Activated CD4-positive, alpha-beta T cell treated with anti-CD3 and anti-CD28 coated beads, Interleukin-10, Interleukin-2, amounts not matched to agents 100 ng/mL and 50 ng/mL, durations not matched to agents 16 hours and 8 hours (primary cell): ENCODE results near the gene FBXL20.

Experiments
- DNase-seq: peaks from one replicate; pipeline ENCODE4 v3.0.0-alpha.2; 2020

Gene FBXL20

GRCh38 chr17:39244600-39245570 is 156.5 kb downstream of the FBXL20 start:
- peak; percentile 85 for DNase-seq

DNA sequence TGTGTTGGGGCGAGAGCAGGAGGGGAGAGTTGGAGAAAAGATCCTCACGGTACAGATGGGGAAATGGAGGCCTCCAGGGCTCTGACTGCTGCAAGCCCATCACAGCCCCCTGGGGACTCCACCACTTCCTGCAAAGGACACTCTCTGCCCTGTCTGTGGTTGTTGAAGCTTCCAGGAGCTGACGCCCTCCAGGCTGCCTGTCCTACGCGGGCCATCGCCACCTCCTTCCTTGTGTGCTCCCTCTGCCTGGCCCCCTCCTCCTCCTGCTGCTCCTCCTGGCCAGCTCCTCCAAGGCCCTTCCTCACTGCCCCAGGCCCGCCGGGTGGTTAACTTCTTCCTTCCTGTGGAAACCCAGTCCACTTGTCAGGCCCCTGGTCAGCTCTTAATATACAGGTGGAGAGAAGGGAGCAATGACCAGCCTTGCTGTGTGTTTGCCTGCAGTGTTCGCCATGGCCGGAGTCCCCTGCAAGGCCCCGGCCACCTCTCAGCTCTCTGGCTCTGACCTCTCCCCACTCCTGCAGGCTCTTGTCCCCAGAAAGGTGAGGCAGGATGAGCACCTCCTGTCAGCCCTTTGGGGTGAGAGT is 157.3 kb downstream of the FBXL20 start:
- no peak for DNase-seq

DNA sequence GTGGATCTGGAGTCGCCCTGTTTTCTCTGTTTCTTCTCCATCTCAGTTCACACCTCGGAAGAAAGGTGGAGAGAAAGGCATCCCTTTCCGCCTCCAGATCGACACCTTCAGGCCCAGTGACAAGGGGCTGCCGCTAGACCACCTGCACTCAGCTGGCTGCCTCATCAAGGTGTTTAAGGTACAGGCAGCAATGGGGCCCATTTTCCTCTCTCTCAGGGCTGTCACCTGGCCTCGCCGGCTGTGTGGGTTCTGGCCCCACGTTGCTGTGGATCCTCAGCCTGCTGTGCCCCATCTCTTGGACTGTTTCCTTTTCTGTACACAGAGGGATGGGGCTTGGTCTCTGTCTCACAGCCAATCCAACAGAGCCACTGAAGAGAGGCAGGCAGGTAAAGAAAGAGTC is 158.3 kb downstream of the FBXL20 start:
- DNase-seq, result no peak

DNA sequence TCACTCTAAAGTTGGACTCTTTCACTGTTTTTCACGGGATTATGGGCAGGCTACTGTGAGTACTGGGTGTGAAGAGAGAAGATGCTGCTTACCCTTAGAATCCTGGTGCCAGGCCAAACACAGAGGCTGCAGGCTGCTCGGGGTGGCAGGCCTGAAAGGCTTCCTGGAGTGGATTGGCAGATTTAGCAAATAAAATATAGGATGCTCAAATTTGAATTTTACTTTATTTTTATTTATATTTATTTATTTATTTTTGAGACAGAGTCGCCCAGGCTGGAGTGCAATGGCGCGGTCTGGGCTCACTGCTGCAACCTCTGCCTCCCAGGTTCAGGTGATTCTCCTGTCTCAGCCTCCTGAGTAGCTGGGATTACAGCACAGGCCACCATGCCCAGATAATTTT is 160.8 kb downstream of the FBXL20 start:
- no peak for DNase-seq

DNA sequence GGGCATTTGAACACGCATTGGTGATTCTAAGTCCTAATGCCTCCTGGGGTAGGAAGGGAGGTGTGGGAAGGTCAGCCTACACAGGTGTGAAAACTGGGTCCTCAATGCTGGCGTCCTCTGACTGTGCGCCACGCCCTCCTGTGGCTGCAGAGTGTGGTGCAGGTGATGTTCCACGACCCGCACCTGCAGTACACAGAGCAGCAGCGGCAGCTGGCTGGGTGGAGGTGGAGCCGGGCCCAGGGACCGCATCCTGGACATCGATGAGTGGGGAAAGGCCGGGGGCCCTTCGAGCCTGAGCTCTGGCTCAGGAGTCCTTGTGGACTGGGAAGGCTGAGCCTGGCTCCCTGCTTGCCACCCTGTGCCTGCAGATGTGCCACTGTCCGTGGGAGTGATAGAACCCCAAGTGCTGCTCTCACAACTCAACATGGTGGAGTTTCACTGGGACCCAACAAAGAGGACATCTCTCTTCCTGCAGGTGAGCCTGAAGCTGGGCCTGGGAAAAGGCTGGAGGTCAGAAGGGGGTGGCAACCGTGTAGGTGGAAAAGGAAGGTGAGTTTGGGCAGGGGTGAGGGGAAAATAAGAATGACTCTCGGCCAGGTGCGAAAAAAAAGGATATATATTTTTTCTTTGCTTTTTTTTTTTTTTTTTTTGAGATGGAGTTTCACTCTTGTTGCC is 161.6 kb downstream of the FBXL20 start:
- peak; percentile 69 for DNase-seq

DNA sequence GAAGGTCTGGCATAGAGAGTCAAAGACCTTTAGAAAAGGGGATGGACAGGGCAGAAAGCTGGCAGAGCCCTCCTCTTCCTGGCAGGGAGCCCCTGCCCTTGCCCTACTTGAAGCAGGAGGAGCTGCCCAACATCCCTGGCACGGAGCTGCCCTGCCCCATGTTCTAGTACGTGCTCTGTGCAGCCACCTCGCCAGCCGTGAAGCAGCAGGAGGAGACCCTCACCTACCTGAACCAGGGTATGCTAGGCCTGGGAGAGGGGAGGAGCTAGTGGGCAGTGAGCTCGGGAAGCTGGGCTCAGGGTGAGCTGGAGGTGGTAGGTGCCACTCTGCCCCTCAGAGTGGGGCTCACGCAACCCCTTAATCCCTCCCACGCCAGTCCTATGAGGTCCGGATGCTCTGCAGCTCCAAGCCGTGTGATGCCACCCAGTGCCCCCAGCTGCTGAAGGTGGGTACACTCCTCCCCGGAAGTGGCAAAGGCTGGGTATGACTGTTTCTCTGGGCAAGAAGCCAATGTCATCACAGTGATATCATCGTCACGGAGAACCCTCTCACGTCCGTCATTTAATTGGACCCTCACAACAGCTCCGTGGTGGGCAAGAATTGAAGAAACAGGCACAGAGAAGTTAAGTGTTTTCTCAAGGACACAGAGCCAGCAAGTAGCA is 163.0 kb downstream of the FBXL20 start:
- peak; percentile 89 for DNase-seq

DNA sequence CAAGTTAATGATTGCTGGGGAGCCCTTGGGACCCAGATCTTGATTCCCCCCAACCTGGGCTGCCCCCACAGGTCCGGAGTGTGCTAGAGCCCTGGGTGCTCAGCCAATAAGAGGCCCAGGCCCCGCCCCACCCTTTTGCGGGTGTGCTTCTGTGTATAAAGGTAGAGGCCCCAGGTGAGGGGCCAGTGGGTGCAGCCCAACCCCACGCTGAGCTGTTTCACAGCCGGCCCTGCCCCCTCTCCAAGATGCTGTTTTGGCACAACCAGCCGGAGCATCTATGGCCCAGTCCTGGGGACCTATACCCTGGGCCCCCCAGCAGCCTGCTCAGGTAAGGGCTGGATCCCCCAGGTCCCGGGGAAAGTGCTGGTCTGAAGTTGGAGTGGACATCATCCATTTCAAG is 163.8 kb downstream of the FBXL20 start:
- no peak for DNase-seq

DNA sequence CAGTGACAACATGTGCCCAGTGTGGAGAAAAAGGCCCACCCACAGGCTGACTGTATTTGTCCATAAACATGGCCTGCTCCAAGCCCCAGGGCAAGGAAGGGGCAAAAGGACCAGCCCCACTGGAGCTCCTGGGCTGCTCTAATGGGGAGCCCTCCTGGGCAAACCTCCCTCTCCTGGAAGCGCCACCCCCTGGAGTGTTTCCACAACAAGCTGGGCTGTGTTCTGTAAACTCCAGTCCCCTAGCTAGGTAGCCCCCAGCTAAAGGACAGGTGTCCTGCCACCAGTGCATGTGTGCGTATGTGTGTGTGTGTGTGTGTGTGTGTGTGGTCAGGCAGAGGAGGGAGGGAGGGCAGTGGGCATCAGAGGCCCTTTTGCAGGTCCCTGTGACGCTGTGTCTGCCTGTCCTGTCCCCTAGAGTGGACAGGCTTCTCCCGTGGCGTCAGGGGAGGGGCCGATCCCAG is 164.4 kb downstream of the FBXL20 start:
- no peak for DNase-seq

- DNase-seq, result no peak
Measured at GRCh38 chr17:39236450-39236927, 164.9 kb downstream of the FBXL20 start.

- peak; percentile 70 for DNase-seq
Measured at GRCh38 chr17:39235555-39236449, 165.6 kb downstream of the FBXL20 start.

DNA sequence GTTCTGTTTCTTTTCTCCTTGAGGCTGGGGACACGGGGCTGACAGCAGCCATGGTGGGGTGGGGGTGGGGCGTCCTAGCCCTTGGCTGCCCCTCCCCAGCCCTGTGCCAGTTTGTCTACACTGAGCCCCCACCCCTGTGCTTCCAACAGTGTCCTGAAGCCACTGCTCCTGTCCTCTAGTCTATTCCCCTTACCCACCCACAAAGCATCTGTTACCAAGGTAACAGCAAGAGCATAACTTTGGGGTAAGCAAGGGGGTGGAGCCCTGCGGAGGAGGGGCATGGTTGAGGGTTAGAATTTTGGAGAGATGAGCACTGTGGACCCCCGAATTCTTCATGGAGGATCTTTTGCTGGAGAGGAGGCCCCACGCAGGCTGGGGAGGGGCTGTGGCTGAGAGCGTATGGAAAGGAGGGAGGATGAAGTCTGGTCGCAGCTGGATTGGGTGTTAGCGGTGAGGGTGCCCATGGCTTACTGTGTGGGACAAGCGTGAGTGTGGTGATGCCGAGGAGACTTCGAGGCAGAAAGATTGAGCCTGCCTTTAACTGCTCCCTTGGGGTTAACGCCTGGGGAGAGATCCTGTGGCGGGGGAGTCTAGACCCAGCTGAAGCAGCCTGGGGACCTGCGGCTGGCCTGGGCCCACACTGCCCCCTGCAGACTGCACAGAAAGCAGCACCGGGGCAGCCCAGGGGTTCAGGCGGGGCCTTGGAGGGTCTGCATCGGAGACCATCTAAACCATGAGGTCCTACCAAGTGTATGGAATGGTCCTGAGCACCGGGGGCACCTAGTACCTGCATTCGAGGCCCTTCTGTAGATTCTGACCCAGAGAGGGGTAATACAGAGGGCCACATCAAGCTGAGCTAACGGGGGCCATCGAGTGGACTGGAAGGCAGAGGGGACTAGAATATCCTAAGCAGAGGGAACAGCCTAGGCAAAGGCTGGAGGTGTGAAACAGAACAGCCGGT is 169.6 kb downstream of the FBXL20 start:
- peak; percentile 46 for DNase-seq

DNA sequence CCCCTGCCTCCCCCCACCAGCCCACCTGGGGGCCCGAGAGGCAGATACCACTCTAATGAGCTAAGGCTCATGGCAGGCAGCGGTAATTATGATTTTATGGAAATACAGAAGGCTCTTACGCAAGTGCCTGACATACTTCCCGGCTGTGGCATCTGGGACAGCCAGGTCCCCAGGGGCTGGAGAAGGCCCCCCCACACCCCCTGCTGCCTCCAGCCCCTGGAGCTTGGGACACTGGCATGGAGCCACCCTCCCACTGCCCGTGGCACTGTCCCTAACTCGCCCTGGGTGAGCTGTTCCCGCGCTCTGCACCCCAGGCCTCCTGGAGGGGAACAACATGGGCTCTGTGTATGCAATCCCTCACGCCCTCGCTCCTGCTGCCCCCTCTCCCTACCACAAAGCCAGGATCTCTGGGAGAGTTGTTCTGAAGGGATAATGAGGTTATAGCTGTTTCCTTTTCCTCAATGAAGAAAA is 170.3 kb downstream of the FBXL20 start:
- no peak for DNase-seq

- DNase-seq, result no peak
Measured at GRCh38 chr17:39230361-39230760, 171.1 kb downstream of the FBXL20 start.

GRCh38 chr17:39229274-39229913 is 172.0 kb downstream of the FBXL20 start:
- no peak for DNase-seq

- DNase-seq, result no peak
Measured at GRCh38 chr17:39227364-39227919, 174.0 kb downstream of the FBXL20 start.

DNA sequence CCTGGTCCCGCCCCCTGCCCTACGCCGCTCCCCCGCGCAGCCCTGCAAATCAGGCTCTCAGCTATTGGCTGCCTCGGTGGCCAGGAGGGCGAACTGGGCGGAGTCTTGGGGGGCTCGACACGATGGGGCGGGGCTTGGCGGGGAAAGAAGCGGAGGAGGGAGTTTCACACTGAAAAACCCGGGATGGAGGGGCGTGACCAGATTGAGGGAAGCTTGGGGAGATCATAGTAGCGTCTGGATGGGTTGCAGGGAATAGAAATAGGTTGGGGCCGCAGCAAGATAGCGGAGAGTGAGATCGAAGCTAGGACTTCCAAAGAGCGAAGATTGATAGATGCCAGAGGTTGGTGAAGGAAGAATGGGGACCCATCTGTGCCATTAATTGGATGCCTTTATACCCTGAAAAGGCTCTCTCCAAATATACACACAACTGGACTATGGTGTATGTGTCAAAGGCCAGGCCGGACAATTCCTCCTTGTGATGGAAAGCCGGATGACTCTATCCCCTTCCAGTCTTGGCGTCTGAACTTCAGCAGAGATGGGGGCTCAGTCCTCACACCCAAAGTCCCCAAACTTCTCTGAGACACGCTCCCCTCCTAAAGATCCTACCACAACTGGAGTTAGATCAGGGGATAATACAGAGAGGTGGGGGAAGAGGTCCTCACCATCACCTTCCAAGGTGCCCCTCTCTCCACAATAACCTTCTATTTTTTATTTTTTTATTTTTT is 175.3 kb downstream of the FBXL20 start:
- no peak for DNase-seq

- DNase-seq, result no peak
Measured at GRCh38 chr17:39225308-39225958, 176.0 kb downstream of the FBXL20 start, which contains the start of gene STAC2. Gene STAC2, minus strand, starts transcription at chr17:39225945. Its CDS starts 443 bp downstream, at chr17:39225502.

DNA sequence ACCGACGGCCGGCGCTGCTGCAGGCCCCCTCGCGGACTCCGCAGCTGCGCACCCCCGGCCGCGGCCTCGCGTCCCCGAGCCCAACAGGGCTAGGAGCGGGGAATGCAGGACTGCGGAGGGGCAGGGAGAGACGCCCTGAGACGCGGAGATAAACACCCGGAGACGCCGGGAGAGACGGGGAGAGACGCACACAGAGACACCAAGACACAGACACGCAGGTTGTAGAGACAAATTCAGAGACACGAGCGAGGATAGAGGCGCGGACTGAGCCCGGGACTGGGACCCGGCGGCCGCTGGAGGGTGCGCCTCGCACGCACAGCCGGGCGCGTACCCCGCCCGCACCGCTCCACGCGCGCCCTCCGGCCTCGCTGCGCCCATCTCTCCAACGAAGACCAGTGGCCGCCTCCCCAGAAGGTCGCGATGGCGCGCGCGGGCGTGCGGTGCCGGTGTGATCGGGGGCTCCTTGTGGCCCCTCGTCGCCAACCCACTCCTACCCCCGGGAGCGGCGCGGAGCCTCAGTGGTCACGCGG is 176.6 kb downstream of the FBXL20 start:
- no peak for DNase-seq
